SU-DHL-6 (cell line): ENCODE measurements around the gene ITPR1.

ENCODE experiments used
- H2AFZ ChIP-seq: fragments of 200-600 bp; sonication (generic); 2 replicates; pipeline ENCODE4 v1.6.1; 2014; ENCODE audit warnings: low read depth, mild to moderate bottlenecking, moderate library complexity, mixed read lengths, antibody characterized with exemption, low read length; ENCODE audit not compliant: severe bottlenecking
- H3F3A ChIP-seq: fragments of 200-600 bp; shearing (Covaris generic); 2 replicates; pipeline ENCODE4 v1.6.0; 2016; ENCODE audit warnings: antibody characterized with exemption, mild to moderate bottlenecking; ENCODE audit not compliant: insufficient read depth
- H3K27ac ChIP-seq: fragments of 200-600 bp; sonication (generic); 2 replicates; pipeline ENCODE4 v1.5.1; 2016; ENCODE audit warnings: low read depth, mild to moderate bottlenecking, low read length, moderate library complexity, mixed read lengths
- H3K27me3 ChIP-seq: fragments of 200-600 bp; sonication (generic), shearing (Covaris generic); 2 replicates; pipeline ENCODE4 v1.6.0; 2014; ENCODE audit warnings: mild to moderate bottlenecking, low read length
- H3K36me3 ChIP-seq: fragments of 200-600 bp; sonication (generic); 2 replicates; pipeline ENCODE4 v1.6.1; 2014; ENCODE audit warnings: mild to moderate bottlenecking, low read length, mixed read lengths
- H3K4me2 ChIP-seq: fragments of 300-600, 200-600 bp; shearing (Covaris generic), sonication (generic); 2 replicates; pipeline ENCODE4 v1.6.0; 2014; ENCODE audit warnings: low read length, low read depth, mild to moderate bottlenecking; ENCODE audit not compliant: poor library complexity, severe bottlenecking
- H3K4me3 ChIP-seq: fragments of 200-600 bp; sonication (generic); 2 replicates; pipeline ENCODE4 v1.5.1; 2014; ENCODE audit warnings: antibody characterized with exemption, low read length, mild to moderate bottlenecking, mixed read lengths; ENCODE audit not compliant: insufficient read depth, poor library complexity, severe bottlenecking
- H3K79me2 ChIP-seq: fragments of 200-600 bp; sonication (generic); 2 replicates; pipeline ENCODE4 v1.6.1; 2014; ENCODE audit warnings: mild to moderate bottlenecking, low read length, moderate library complexity; ENCODE audit not compliant: insufficient read depth
- H3K9ac ChIP-seq: fragments of 200-600 bp; sonication (generic); 2 replicates; pipeline ENCODE4 v1.7.0; 2014; ENCODE audit warnings: mild to moderate bottlenecking, low read length
- H3K9me2 ChIP-seq: fragments of 200-600 bp; sonication (generic); replicated peaks from 2 replicates; pipeline ENCODE4 v1.6.1; 2014; ENCODE audit warnings: low read length; ENCODE audit not compliant: insufficient read depth
- H3K9me3 ChIP-seq: fragments of 200-600 bp; sonication (generic); 2 replicates; pipeline ENCODE4 v1.6.1; 2014; ENCODE audit warnings: low read length, mixed read lengths; ENCODE audit not compliant: insufficient read depth
- H4K20me1 ChIP-seq: fragments of 200-600 bp; sonication (generic); 2 replicates; pipeline ENCODE4 v1.6.1; 2014; ENCODE audit warnings: low read depth, mild to moderate bottlenecking, antibody characterized with exemption, low read length, moderate library complexity, mixed read lengths
- EZH2phosphoT487 ChIP-seq: fragments of 200-600 bp; sonication (generic), shearing (Covaris generic); conservative IDR thresholded peaks from 2 replicates; pipeline ENCODE4 v1.6.1; 2018; ENCODE audit warnings: mild to moderate bottlenecking, antibody characterized with exemption, low read length, moderate library complexity, mixed read lengths
- TF ChIP-seq, protein P1 (sequence below): fragments of 200-600 bp; sonication (generic); IDR thresholded peaks from one replicate; pipeline ENCODE4 v1.5.1; 2017; ENCODE audit warnings: antibody characterized with exemption, mild to moderate bottlenecking, low read length, moderate library complexity; ENCODE audit not compliant: insufficient read depth, poor library complexity, severe bottlenecking

The ITPR1 gene

DNA sequence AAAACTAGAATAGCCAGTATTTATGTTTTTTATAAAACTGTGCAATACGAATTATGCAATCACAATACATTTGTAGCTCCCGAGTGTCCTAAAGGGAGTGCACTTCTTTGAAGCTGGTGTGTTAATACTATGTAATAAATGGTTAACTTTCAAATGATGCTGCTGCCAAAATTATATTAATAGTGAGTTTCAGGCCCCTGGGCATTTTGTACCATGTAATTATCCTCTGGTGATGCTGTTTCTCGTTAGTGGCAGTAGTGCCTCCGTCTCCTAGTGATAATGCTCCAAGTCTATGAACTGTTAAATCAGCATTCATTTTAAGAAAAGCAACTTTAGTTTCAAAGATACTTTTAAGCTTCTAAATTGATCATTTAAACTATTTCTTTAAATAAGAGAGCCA lies 353.4 kb downstream of the ITPR1 start:
- no peak overlapping the region for H3K4me3 ChIP-seq
- no peak overlapping the region for H3K4me2 ChIP-seq
- H3K36me3 ChIP-seq = no peaks in the 10 kb centered on the region
- no peaks in the 10 kb centered on the region for H3K27me3 ChIP-seq
- H2AFZ ChIP-seq = no peak overlapping the region
- no peaks in the 10 kb centered on the region for H3K79me2 ChIP-seq
- TF ChIP-seq, protein P1, sequence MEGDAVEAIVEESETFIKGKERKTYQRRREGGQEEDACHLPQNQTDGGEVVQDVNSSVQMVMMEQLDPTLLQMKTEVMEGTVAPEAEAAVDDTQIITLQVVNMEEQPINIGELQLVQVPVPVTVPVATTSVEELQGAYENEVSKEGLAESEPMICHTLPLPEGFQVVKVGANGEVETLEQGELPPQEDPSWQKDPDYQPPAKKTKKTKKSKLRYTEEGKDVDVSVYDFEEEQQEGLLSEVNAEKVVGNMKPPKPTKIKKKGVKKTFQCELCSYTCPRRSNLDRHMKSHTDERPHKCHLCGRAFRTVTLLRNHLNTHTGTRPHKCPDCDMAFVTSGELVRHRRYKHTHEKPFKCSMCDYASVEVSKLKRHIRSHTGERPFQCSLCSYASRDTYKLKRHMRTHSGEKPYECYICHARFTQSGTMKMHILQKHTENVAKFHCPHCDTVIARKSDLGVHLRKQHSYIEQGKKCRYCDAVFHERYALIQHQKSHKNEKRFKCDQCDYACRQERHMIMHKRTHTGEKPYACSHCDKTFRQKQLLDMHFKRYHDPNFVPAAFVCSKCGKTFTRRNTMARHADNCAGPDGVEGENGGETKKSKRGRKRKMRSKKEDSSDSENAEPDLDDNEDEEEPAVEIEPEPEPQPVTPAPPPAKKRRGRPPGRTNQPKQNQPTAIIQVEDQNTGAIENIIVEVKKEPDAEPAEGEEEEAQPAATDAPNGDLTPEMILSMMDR = no peak
- no peak for TF ChIP-seq EZH2phosphoT487
- H4K20me1 ChIP-seq = no peaks in the 10 kb centered on the region
- no peaks in the 10 kb centered on the region for H3K9me2 ChIP-seq
- no peak overlapping the region for H3K9ac ChIP-seq
- H3F3A ChIP-seq = no peaks in the 10 kb centered on the region
- H3K27ac ChIP-seq = no peak overlapping the region
- no peaks in the 10 kb centered on the region for H3K9me3 ChIP-seq

DNA sequence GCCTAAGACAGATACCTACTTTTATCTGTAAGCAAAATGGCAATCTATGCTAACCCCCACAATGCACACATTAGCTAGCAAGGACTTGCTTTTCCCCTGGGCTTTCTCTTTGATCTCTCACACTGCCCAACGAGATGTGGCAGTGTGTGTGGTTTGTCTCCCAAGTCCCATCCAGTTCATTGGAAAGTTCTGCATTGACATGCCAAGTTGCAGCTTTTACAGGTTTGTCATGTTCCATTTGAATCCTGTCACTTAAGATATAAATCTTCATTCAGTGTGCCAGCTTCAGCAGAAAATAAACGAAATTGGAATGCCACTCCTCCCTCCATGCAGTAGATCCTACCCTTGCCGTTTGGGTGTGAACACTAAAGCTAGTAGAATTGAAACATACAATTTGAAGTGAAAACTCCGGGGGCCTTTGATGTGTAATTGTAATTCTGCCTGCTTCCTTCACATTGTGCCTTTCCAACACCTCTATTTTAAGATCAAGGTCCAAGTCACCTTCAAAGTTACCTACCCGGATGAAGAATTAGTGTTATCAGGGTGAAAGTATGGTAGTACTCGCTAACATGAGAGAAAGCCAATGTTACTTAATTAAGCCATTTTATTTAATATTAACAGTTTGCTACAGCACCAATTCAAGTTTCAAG lies 355.2 kb downstream of the ITPR1 start:
- Histone ChIP-seq H2AFZ (no peak overlapping the region), H3K36me3 (no peaks in the 10 kb centered on the region), H3K79me2 (no peaks in the 10 kb centered on the region), H3K27ac (no peak overlapping the region), H3K27me3 (no peaks in the 10 kb centered on the region), H3K9me2 (no peaks in the 10 kb centered on the region), H4K20me1 (no peaks in the 10 kb centered on the region), H3F3A (no peaks in the 10 kb centered on the region), H3K9ac (no peak overlapping the region), H3K9me3 (no peaks in the 10 kb centered on the region), H3K4me2 (no peak overlapping the region), H3K4me3 (no peak overlapping the region)
- TF ChIP-seq EZH2phosphoT487 = no peak
- TF ChIP-seq, protein P1 = no peak

DNA sequence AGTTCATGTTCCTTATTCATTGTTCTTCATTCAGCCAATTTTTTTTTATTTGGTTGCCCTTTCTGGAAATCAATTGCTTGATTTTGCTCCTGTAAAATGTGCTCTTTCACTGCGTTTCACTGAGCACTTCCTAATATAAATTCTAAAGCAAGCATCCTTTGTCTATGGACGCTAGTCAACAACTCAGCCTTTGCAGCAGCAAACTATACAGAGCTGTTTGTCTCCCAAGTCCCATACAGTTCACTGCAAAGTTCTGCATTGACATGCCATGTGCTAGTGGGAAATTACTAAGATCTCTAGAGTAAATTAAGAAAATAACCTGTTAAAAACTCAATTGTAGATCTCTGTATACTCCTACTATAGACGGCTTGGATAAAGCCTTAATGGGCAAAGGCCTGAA lies 356.0 kb downstream of the ITPR1 start:
- Histone ChIP-seq H3K9me2 (no peaks in the 10 kb centered on the region), H2AFZ (no peak overlapping the region), H3K79me2 (no peaks in the 10 kb centered on the region), H3K4me3 (no peak overlapping the region), H3K4me2 (no peak overlapping the region), H3K9ac (no peak overlapping the region), H3F3A (no peaks in the 10 kb centered on the region), H4K20me1 (no peaks in the 10 kb centered on the region), H3K27me3 (no peaks in the 10 kb centered on the region), H3K9me3 (no peaks in the 10 kb centered on the region), H3K27ac (no peak overlapping the region), H3K36me3 (no peaks in the 10 kb centered on the region)
- TF ChIP-seq, protein P1 = no peak
- no peak for TF ChIP-seq EZH2phosphoT487
